Gastrocnemius medialis (tissue), 4 donors: Measurements from ENCODE around the gene SPRR2A.
"Not testable (repeated sequence)": the region's sequence is repeated elsewhere in the genome, so short reads cannot be mapped to it uniquely, and the experiment has no call there.

ENCODE experiments used
- CTCF ChIP-seq, 5 experiments: fragments of 450-650 bp in 3 of 5; fragments of 200-600 bp in 2 of 5; sonication (generic) in 2 of 5; IDR thresholded peaks in 4 of 5; conservative IDR thresholded peaks in 1 of 5; 1 replicate in 4 of 5; 2 replicates in 1 of 5; pipeline ENCODE4 v1.5.1; 2016 to 2019; ENCODE audit warnings: antibody characterized with exemption in 5 of 5, mild to moderate bottlenecking in 3 of 5, moderate library complexity in 3 of 5
- POLR2A ChIP-seq, 2 donors: fragments of 450-650 bp; IDR thresholded peaks; one replicate each; pipeline ENCODE4 v1.6.1; 2017; ENCODE audit warnings: antibody characterized with exemption in 2 of 2, mild to moderate bottlenecking in 2 of 2, moderate library complexity in 2 of 2

- TF ChIP-seq CTCF (IDR thresholded peaks at IDR 0.05 in 4 of 5, conservative IDR thresholded peaks at IDR 0.05 in 1 of 5); POLR2A (IDR thresholded peaks at IDR 0.05): not testable (repeated sequence)
Measured at GRCh38 chr1:153021829-153022228, 35.5 kb downstream of the SPRR2A start.
